ENCODE results near the gene PROSER3.
"Not testable (repeated sequence)": the region's sequence is repeated elsewhere in the genome, so short reads cannot be mapped to it uniquely, and the experiment has no call there.

The PROSER3 gene

DNA sequence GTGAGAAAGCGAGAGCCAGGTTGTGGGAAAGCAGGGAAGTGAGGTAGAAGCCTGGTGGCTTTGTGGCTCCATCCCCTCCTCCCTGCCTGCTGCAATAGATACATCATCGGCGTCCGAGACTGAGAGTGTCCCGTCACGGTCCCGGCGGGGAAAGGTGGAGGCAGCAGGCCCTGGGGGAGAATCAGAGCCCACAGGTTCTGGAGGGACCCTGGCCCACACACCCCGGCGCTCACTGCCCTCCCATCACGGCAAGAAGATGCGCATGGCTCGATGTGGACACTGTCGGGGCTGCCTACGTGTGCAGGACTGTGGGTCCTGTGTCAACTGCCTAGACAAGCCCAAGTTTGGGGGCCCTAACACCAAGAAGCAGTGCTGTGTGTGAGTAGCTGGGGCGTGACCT lies 35.1 kb upstream of the PROSER3 start:
- H3K9me3 ChIP-seq (ENCODE audit: control insufficient read depth, low read length), result no peaks in the 10 kb centered on the region
- peaks cover 7% of the 10 kb centered on the region for H3K4me1 ChIP-seq (ENCODE audit: control insufficient read depth, insufficient read depth, low read length)
- H3K36me3 ChIP-seq (ENCODE audit: control insufficient read depth, insufficient read depth, low read length), result peaks cover 52% of the 10 kb centered on the region
- H3K4me3 ChIP-seq (ENCODE audit: insufficient read depth, low read depth, low read length), result no peak overlapping the region
- 96 to 97% methylated on average over 16 of the region's 16 CpGs for WGBS, 2 experiments
- no peak overlapping the region for H3K27ac ChIP-seq (ENCODE audit: insufficient read depth, low read depth, low read length, poor library complexity, severe bottlenecking)
- no peaks in the 10 kb centered on the region for H3K27me3 ChIP-seq (ENCODE audit: control insufficient read depth, insufficient read depth, low read length, poor library complexity, severe bottlenecking)

DNA sequence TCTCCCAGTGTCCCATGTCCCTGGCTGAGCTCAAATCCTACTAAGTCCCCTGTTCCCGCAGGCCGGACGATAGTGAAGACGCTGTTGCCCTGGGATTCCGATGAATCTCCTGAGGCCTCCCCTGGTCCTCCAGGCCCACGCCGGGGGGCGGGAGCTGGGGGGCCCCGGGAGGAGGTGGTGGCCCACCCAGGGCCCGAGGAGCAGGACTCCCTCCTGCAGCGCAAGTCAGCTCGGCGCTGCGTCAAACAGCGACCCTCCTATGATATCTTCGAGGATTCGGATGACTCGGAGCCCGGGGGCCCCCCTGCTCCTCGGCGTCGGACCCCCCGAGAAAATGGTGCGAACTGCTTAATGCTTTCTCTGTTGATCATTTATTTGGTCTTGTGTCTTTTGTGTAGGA lies 34.3 kb upstream of the PROSER3 start:
- H3K4me3 ChIP-seq (ENCODE audit: insufficient read depth, low read depth, low read length), result no peak overlapping the region
- H3K27me3 ChIP-seq (ENCODE audit: control insufficient read depth, insufficient read depth, low read length, poor library complexity, severe bottlenecking), result no peaks in the 10 kb centered on the region
- no peak overlapping the region for H3K27ac ChIP-seq (ENCODE audit: insufficient read depth, low read depth, low read length, poor library complexity, severe bottlenecking)
- WGBS, 2 experiments, result 96 to 98% methylated on average over 24 of the region's 24 CpGs
- peaks cover 59% of the 10 kb centered on the region for H3K36me3 ChIP-seq (ENCODE audit: control insufficient read depth, insufficient read depth, low read length)
- peaks cover 7% of the 10 kb centered on the region for H3K4me1 ChIP-seq (ENCODE audit: control insufficient read depth, insufficient read depth, low read length)
- no peaks in the 10 kb centered on the region for H3K9me3 ChIP-seq (ENCODE audit: control insufficient read depth, low read length)

DNA sequence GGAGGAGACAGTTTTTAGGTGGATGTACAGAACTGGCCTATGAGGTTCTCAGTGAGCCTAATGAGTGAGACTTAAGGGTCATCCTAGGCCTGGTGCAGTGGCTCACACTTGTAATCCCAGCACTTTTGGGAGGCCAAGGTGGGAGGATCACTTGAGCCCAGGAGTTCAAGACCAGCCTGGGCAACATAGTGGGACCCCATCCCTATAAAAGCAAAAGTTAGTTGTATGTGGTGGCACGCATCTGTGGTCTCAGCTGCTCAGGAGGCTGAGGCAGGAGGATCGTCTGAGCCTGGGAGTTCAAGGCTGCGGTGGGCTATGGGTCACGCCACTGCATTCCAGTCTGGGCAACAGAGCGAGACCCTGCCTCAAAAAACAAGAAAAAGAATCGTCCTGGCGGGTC lies 33.8 kb upstream of the PROSER3 start:
- H3K27ac ChIP-seq (ENCODE audit: insufficient read depth, low read depth, low read length, poor library complexity, severe bottlenecking); H3K4me1 ChIP-seq (ENCODE audit: control insufficient read depth, insufficient read depth, low read length); H3K9me3 ChIP-seq (ENCODE audit: control insufficient read depth, low read length); H3K4me3 ChIP-seq (ENCODE audit: insufficient read depth, low read depth, low read length); H3K27me3 ChIP-seq (ENCODE audit: control insufficient read depth, insufficient read depth, low read length, poor library complexity, severe bottlenecking): not testable (repeated sequence)
- 94% methylated on average over 7 of the region's 7 CpGs for WGBS, 2 experiments
- peaks cover 64% of the 10 kb centered on the region for H3K36me3 ChIP-seq (ENCODE audit: control insufficient read depth, insufficient read depth, low read length)

DNA sequence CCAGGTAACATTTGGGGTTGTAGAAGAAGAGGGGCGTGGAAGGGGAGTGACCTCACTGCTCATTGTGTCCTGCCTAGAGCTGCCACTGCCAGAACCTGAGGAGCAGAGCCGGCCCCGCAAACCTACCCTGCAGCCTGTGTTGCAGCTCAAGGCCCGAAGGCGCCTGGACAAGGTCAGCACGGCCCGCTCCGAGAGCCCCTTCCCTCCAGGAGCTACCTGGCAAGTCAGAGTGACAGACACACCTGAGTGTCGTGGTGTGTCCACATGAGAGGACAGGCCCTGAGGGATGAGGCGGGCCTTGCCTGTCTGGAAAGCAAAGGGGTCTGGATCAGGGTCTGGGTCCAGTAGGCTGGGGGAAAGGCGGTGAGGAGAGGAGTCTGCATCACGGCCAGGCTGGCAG lies 33.4 kb upstream of the PROSER3 start:
- H3K27me3 ChIP-seq (ENCODE audit: control insufficient read depth, insufficient read depth, low read length, poor library complexity, severe bottlenecking), result no peaks in the 10 kb centered on the region
- peaks cover 66% of the 10 kb centered on the region for H3K36me3 ChIP-seq (ENCODE audit: control insufficient read depth, insufficient read depth, low read length)
- no peaks in the 10 kb centered on the region for H3K4me1 ChIP-seq (ENCODE audit: control insufficient read depth, insufficient read depth, low read length)
- no peak overlapping the region for H3K4me3 ChIP-seq (ENCODE audit: insufficient read depth, low read depth, low read length)
- no peak overlapping the region for H3K27ac ChIP-seq (ENCODE audit: insufficient read depth, low read depth, low read length, poor library complexity, severe bottlenecking)
- H3K9me3 ChIP-seq (ENCODE audit: control insufficient read depth, low read length), result no peaks in the 10 kb centered on the region
- 95 to 98% methylated on average over 12 of the region's 12 CpGs for WGBS, 2 experiments

DNA sequence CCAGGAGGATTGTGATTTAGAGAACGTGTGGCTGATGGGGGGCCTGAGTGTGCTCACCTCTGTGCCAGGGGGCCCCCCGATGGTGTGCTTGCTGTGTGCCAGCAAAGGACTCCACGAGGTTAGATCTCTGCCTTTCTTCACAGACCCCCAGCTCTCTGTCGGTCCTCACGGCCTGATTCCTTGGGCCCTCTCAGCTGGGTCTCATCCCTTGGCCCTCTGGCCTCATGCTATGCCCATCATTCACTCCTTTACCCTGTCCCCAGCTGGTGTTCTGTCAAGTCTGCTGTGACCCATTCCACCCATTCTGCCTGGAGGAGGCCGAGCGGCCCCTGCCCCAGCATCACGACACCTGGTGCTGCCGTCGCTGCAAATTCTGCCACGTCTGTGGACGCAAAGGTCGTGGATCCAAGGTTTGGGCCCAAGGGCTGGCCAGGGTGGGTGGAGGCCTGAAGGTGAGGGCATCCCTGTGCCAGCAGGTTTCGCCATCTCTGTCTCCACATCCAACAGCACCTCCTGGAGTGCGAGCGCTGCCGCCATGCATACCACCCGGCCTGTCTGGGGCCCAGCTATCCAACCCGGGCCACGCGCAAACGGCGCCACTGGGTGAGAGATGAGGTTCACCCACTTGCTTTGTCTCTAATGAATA lies 32.6 kb upstream of the PROSER3 start:
- H3K9me3 ChIP-seq (ENCODE audit: control insufficient read depth, low read length), result no peaks in the 10 kb centered on the region
- H3K27ac ChIP-seq (ENCODE audit: insufficient read depth, low read depth, low read length, poor library complexity, severe bottlenecking), result no peak overlapping the region
- no peaks in the 10 kb centered on the region for H3K4me1 ChIP-seq (ENCODE audit: control insufficient read depth, insufficient read depth, low read length)
- H3K36me3 ChIP-seq (ENCODE audit: control insufficient read depth, insufficient read depth, low read length), result peaks cover 66% of the 10 kb centered on the region
- 93 to 95% methylated on average over 23 of the region's 23 CpGs for WGBS, 2 experiments
- H3K4me3 ChIP-seq (ENCODE audit: insufficient read depth, low read depth, low read length), result no peak overlapping the region
- H3K27me3 ChIP-seq (ENCODE audit: control insufficient read depth, insufficient read depth, low read length, poor library complexity, severe bottlenecking), result no peaks in the 10 kb centered on the region

DNA sequence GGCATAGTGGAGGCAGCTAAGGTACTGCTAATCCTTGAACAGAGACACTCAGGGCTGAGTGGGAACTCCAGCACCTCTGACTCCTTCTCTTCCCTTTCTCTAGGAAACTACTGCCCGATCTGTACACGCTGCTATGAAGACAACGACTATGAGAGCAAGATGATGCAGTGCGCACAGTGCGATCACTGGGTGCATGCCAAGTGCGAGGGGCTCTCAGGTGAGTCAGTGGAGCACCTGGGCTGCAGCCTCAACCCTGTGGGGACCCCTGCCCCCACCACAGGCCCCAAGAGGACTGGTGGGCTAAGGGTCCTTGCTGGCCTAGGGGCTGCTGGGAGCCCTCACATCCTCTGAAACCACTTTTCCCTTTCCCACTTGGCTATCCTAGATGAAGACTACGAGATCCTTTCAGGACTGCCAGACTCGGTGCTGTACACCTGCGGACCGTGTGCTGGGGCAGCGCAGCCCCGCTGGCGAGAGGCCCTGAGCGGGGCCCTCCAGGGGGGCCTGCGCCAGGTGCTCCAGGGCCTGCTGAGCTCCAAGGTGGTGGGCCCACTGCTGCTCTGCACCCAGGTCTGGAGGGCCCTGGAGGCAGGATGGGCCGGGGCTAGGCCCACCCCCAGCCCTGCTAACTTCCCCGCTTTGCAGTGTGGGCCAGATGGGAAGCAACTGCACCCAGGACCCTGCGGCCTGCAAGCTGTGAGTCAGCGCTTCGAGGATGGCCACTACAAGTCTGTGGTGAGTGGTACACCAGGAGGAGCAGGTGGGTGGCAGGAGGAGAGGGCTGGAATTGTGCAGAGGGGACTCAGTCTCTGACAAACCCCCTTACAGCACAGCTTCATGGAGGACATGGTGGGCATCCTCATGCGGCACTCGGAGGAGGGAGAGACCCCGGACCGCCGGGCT lies 30.7 kb upstream of the PROSER3 start:
- WGBS, 2 experiments, result 95 to 96% methylated on average over 25 of the region's 25 CpGs
- peaks cover 73% of the 10 kb centered on the region for H3K36me3 ChIP-seq (ENCODE audit: control insufficient read depth, insufficient read depth, low read length)
- no peak overlapping the region for H3K27ac ChIP-seq (ENCODE audit: insufficient read depth, low read depth, low read length, poor library complexity, severe bottlenecking)
- H3K9me3 ChIP-seq (ENCODE audit: control insufficient read depth, low read length), result no peaks in the 10 kb centered on the region
- H3K4me3 ChIP-seq (ENCODE audit: insufficient read depth, low read depth, low read length), result no peak overlapping the region
- no peaks in the 10 kb centered on the region for H3K27me3 ChIP-seq (ENCODE audit: control insufficient read depth, insufficient read depth, low read length, poor library complexity, severe bottlenecking)
- H3K4me1 ChIP-seq (ENCODE audit: control insufficient read depth, insufficient read depth, low read length), result no peaks in the 10 kb centered on the region

DNA sequence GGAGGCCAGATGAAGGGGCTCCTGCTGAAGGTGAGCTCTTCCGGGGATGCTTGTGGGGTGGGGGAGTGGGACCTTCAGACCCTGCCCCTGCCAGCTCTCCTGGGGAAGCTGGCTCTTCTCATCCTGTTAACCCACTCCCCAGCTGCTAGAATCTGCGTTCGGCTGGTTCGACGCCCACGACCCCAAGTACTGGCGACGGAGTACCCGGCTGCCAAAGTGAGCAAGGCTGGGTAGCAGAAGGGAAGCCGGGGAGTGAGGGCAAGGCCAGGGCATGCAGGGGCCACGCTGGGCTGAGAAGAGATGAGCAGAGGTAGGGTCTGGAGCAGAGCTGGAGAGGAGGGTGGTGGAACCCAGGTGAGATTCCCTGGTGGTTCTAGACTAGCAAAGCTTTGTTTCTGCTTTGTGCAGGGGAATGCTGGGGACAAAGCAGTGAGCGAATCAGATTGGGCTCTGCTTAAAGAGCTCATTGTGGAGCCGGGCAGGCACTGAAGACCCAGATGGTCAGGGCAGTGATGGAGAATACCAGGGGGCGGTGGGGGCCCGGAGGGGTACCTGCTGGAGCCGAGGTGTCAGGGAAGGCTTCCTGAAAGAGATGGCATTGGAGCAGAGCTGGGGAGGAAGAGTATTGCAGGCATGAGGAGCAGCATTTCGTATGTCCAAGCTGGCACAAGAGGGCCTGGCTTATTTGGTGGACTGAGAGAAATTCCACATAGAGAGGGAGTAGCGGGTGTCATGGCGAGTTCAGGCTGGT lies 29.8 kb upstream of the PROSER3 start:
- 94 to 96% methylated on average over 19 of the region's 19 CpGs for WGBS, 2 experiments
- H3K9me3 ChIP-seq (ENCODE audit: control insufficient read depth, low read length), result no peaks in the 10 kb centered on the region
- no peaks in the 10 kb centered on the region for H3K27me3 ChIP-seq (ENCODE audit: control insufficient read depth, insufficient read depth, low read length, poor library complexity, severe bottlenecking)
- H3K27ac ChIP-seq (ENCODE audit: insufficient read depth, low read depth, low read length, poor library complexity, severe bottlenecking), result no peak overlapping the region
- H3K36me3 ChIP-seq (ENCODE audit: control insufficient read depth, insufficient read depth, low read length), result peaks cover 69% of the 10 kb centered on the region
- no peak overlapping the region for H3K4me3 ChIP-seq (ENCODE audit: insufficient read depth, low read depth, low read length)
- no peaks in the 10 kb centered on the region for H3K4me1 ChIP-seq (ENCODE audit: control insufficient read depth, insufficient read depth, low read length)

DNA sequence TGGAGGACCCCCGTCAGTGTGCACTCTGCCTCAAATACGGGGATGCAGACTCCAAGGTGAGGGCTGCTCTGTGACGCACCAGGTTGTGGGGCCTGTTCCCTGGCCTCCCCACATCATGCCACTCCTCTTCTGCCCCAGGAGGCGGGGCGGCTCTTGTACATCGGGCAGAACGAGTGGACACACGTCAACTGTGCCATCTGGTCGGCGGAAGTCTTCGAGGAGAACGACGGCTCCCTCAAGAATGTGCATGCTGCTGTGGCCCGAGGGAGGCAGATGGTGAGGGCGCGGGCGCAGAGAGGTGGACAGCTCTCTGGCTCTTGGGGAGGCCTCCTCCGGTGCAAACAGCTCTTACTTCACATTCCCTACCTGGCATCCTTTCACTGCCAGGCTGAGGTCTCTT lies 29.0 kb upstream of the PROSER3 start:
- Histone ChIP-seq H3K9me3 (ENCODE audit: control insufficient read depth, low read length) (no peaks in the 10 kb centered on the region), H3K27me3 (ENCODE audit: control insufficient read depth, insufficient read depth, low read length, poor library complexity, severe bottlenecking) (no peaks in the 10 kb centered on the region), H3K4me3 (ENCODE audit: insufficient read depth, low read depth, low read length) (no peak overlapping the region), H3K27ac (ENCODE audit: insufficient read depth, low read depth, low read length, poor library complexity, severe bottlenecking) (no peak overlapping the region), H3K4me1 (ENCODE audit: control insufficient read depth, insufficient read depth, low read length) (no peaks in the 10 kb centered on the region), H3K36me3 (ENCODE audit: control insufficient read depth, insufficient read depth, low read length) (peaks cover 62% of the 10 kb centered on the region)
- 96% methylated on average over 18 of the region's 18 CpGs for WGBS, 2 experiments

DNA sequence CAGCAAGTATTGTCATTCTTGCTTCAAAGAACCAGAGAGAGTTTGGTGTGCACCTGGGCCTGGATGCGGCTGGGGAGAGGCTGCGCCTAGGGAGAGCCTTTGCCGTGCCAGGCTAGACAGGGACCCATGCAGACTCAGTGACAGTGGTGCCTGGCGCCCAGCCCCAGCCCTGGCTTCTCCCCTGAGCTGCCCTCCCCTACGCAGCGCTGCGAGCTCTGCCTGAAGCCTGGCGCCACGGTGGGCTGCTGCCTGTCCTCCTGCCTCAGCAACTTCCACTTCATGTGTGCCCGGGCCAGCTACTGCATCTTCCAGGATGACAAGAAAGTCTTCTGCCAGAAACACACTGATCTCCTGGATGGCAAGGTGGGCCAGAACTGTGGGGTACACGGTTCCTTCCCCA lies 28.2 kb upstream of the PROSER3 start:
- Histone ChIP-seq H3K9me3 (ENCODE audit: control insufficient read depth, low read length) (no peaks in the 10 kb centered on the region), H3K4me1 (ENCODE audit: control insufficient read depth, insufficient read depth, low read length) (no peaks in the 10 kb centered on the region), H3K36me3 (ENCODE audit: control insufficient read depth, insufficient read depth, low read length) (peaks cover 61% of the 10 kb centered on the region), H3K27ac (ENCODE audit: insufficient read depth, low read depth, low read length, poor library complexity, severe bottlenecking) (no peak overlapping the region), H3K27me3 (ENCODE audit: control insufficient read depth, insufficient read depth, low read length, poor library complexity, severe bottlenecking) (no peaks in the 10 kb centered on the region), H3K4me3 (ENCODE audit: insufficient read depth, low read depth, low read length) (no peak overlapping the region)
- 93 to 94% methylated on average over 11 of the region's 11 CpGs for WGBS, 2 experiments

DNA sequence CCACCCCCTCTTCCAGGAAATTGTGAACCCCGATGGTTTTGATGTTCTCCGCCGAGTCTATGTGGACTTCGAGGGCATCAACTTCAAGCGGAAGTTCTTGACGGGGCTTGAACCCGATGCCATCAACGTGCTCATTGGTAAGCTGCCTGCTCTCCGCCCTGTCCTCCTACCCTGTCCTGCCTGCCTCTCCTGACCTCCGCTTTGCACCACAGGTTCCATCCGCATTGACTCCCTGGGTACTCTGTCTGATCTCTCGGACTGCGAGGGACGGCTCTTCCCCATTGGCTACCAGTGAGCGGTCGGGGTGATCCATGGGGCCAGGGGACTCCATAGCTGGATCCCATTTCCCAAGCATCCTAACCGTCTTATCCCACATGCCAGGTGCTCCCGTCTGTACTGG lies 27.6 kb upstream of the PROSER3 start:
- Histone ChIP-seq H3K27me3 (ENCODE audit: control insufficient read depth, insufficient read depth, low read length, poor library complexity, severe bottlenecking) (no peaks in the 10 kb centered on the region), H3K27ac (ENCODE audit: insufficient read depth, low read depth, low read length, poor library complexity, severe bottlenecking) (no peak overlapping the region), H3K4me3 (ENCODE audit: insufficient read depth, low read depth, low read length) (no peak overlapping the region), H3K4me1 (ENCODE audit: control insufficient read depth, insufficient read depth, low read length) (no peaks in the 10 kb centered on the region), H3K36me3 (ENCODE audit: control insufficient read depth, insufficient read depth, low read length) (peaks cover 55% of the 10 kb centered on the region), H3K9me3 (ENCODE audit: control insufficient read depth, low read length) (no peaks in the 10 kb centered on the region)
- WGBS, 2 experiments, result 95 to 96% methylated on average over 18 of the region's 18 CpGs
